AG04450 (cell line): ENCODE results near the gene MAP1LC3B. TPM values are rescaled to one million over a fixed set of nuclear protein-coding genes. Genes with fewer than 3 reads are reported as not detected.
A peak's percentile ranks its signal among the peaks of the same experiment; 100 is the strongest.
"Not testable (repeated sequence)": the region's sequence is repeated elsewhere in the genome, so short reads cannot be mapped to it uniquely, and the experiment has no call there.

ENCODE experiments used
- CTCF ChIA-PET: fragments of 300-600, 350-600 bp; formaldehyde crosslinking; extraction: SDS; loops from one replicate; lab custom pipeline; 2022; ENCODE audit warnings: antibody characterized with exemption, inconsistent platforms; lab: Charles Lee
- POLR2A ChIA-PET: fragments of 350-600 bp; formaldehyde crosslinking; extraction: SDS; loops from one replicate; lab custom pipeline; 2021; ENCODE audit warnings: antibody characterized with exemption, inconsistent platforms; lab: Yijun Ruan, JAX
- DNase-seq: peaks from one replicate; pipeline ENCODE4 v3.0.0-alpha.2; 2011; ENCODE audit warnings: low read depth, low spot score
- H3K27ac ChIP-seq: one replicate; pipeline ENCODE4 v1.5.1; 2012; ENCODE audit warnings: low read depth, low read length, control low read depth
- H3K27me3 ChIP-seq: one replicate; pipeline ENCODE4 v1.6.0; 2012; ENCODE audit warnings: low read length; ENCODE audit not compliant: control insufficient read depth, insufficient read depth
- H3K4me3 ChIP-seq: 2 replicates; pipeline ENCODE4 v1.5.1; 2011; ENCODE audit warnings: mild to moderate bottlenecking, low read depth, low read length, control low read depth
- H3K9me3 ChIP-seq: 2 replicates; pipeline ENCODE4 v1.5.1; 2012; ENCODE audit warnings: low read length; ENCODE audit not compliant: control insufficient read depth, insufficient read depth
- polyA plus RNA-seq: library from polyadenylated mRNA; depleted of rRNA; stranded (reverse); fragments of >200 nt; gene quantifications from 2 replicates; pipeline ENCODE4 v1.2.3, GENCODE V29; 2011
- TF ChIP-seq, protein P1 (sequence below): IDR thresholded peaks from 2 replicates; pipeline ENCODE4 v1.5.1; 2011; ENCODE audit warnings: low read depth, low read length, control low read depth, inconsistent platforms

Gene MAP1LC3B
- polyA plus RNA-seq, 1 experiment: 70.1 TPM

DNA sequence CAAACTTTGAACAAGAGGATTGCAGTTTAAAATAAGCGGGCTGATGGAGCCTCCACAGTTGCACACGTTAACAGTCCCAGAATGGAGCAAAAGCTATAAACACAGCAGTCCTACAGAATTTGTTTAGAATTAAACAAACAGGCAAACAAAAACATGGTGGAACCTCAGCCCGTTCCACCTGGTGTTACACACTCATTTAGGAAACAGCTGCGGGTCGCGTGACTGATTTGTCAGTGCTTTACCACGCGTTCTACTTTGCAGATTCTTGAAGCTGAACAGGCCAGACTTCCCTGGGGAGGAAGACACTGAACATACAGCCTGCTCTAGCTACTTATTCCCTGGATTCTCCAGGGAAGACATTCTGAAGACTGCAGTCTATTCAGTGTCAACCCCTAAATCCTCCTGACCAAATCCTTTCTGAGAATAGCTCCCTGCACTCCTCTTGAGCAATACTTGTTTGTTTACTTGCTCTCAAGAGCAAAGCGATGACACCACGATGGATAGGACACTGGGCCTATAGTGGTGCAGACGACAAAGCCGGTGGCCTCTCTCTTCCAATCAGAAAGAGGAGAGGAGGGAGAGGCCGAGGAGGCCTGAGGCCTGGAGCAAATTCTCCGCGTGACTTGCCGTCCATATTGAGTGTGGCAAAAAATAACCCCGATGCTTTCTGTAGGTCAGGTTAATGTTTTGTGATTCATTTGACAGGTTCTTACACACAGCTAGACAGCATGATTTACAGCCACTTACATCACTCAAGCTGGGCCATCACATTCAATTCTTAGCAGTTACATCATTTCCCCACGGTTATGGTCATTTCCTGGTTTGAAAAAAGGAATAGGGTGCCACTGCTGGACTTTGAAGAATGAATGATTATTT lies 4.0 kb upstream of the MAP1LC3B start:
- peak; percentile 96 for DNase-seq
- Histone ChIP-seq H3K27me3 (no peaks in the 10 kb centered on the region), H3K9me3 (no peaks in the 10 kb centered on the region), H3K27ac (peak overlapping the region; percentile 94), H3K4me3 (no peak overlapping the region)
- TF ChIP-seq, protein P1, sequence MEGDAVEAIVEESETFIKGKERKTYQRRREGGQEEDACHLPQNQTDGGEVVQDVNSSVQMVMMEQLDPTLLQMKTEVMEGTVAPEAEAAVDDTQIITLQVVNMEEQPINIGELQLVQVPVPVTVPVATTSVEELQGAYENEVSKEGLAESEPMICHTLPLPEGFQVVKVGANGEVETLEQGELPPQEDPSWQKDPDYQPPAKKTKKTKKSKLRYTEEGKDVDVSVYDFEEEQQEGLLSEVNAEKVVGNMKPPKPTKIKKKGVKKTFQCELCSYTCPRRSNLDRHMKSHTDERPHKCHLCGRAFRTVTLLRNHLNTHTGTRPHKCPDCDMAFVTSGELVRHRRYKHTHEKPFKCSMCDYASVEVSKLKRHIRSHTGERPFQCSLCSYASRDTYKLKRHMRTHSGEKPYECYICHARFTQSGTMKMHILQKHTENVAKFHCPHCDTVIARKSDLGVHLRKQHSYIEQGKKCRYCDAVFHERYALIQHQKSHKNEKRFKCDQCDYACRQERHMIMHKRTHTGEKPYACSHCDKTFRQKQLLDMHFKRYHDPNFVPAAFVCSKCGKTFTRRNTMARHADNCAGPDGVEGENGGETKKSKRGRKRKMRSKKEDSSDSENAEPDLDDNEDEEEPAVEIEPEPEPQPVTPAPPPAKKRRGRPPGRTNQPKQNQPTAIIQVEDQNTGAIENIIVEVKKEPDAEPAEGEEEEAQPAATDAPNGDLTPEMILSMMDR: no peak
- ChIA-PET POLR2A (interaction anchor here (0.5 to 2.2 kb wide), 3 partner anchors 24 to 378 kb away, joined by 3 to 10 read pairs (median 5); partner anchors contain the start of genes C16orf95 and KLHDC4), CTCF (interaction anchor here (1.5 to 1.7 kb wide), 2 partner anchors 90 to 248 kb away, joined by 5 to 6 read pairs; no protein-coding TSS in a partner anchor)

DNA sequence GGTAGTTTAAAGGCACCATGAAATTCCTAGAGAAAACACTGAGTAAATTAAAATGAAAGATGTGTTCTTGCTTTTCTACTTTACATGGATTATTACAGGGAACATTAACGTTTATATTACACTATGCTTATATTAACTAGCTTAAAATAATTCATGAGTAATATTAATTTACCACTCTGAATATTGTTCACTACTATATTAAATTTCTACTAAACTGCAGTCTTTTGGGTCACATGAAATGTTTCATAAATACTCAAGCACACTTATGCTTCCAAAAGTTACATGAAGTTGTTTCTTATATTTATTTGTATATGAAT lies 3.4 kb upstream of the MAP1LC3B start:
- no peak overlapping the region for H3K4me3 ChIP-seq
- no peak for DNase-seq
- peak overlapping the region; percentile 94 for H3K27ac ChIP-seq
- TF ChIP-seq, protein P1: no peak
- CTCF ChIA-PET: interaction anchor here (0.8 to 1.7 kb wide), 3 partner anchors 91 to 248 kb away, joined by 4 to 6 read pairs (median 5); no protein-coding TSS in a partner anchor
- H3K9me3 ChIP-seq: no peaks in the 10 kb centered on the region
- POLR2A ChIA-PET: interaction anchor here (0.5 to 2.2 kb wide), 2 partner anchors 25 to 71 kb away, joined by 3 to 10 read pairs; partner anchors contain the start of gene C16orf95
- H3K27me3 ChIP-seq: no peaks in the 10 kb centered on the region

DNA sequence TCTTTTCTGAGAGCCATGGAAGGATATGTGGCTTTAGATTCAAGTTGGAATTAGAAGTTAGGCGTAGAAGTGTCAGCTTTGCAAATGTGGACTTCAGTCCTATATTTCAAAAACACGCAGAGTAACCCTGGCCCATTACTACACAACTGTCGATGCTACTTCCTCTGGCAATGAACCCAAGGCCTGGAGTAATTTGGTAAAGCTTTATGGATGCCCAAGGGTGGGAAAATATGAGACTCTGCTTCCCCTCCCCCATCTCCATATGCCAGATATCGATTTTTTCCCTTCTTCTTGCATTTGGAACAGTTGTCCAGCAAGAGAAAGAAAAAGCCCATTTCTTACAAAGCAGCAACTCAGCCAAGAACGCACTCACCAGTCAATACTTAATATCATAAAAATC lies 2.9 kb upstream of the MAP1LC3B start:
- no peak overlapping the region for H3K4me3 ChIP-seq
- CTCF ChIA-PET: interaction anchor here (0.8 to 1.7 kb wide), 2 partner anchors 162 to 247 kb away, joined by 4 to 6 read pairs; no protein-coding TSS in a partner anchor
- POLR2A ChIA-PET: interaction anchor here (2.2 kb wide), 1 partner anchor 72 kb away, joined by 10 read pairs; the partner anchor contains the start of gene C16orf95
- H3K9me3 ChIP-seq: no peaks in the 10 kb centered on the region
- H3K27ac ChIP-seq: no peak overlapping the region
- TF ChIP-seq, protein P1: no peak
- DNase-seq: no peak
- no peaks in the 10 kb centered on the region for H3K27me3 ChIP-seq

- H3K9me3 ChIP-seq, H3K27ac ChIP-seq, H3K4me3 ChIP-seq, CTCF ChIA-PET, H3K27me3 ChIP-seq, POLR2A ChIA-PET, DNase-seq: not testable (repeated sequence)
These were observed 2.2 kb upstream of the MAP1LC3B start for GRCh38 chr16:87389914-87390313.

- DNase-seq: no peak
- Histone ChIP-seq H3K27ac (no peak overlapping the region), H3K4me3 (no peak overlapping the region), H3K9me3 (no peaks in the 10 kb centered on the region), H3K27me3 (no peaks in the 10 kb centered on the region)
- CTCF ChIA-PET: no interaction called here
- TF ChIP-seq, protein P1: no peak
- POLR2A ChIA-PET: no interaction called here
These were observed 1.4 kb upstream of the MAP1LC3B start for GRCh38 chr16:87390641-87391323.
